IMR-90 (cell line): ENCODE results near the gene ZNF362. TPM values are rescaled to one million over a fixed set of nuclear protein-coding genes. Genes with fewer than 3 reads are reported as not detected.

ENCODE experiments used
- ATAC-seq: fragments of 200-7000 bp; cut with Tn5 transposase; 2 replicates; pipeline ENCODE4 v1.9.1; 2020; ENCODE audit warnings: low read depth, mild to moderate bottlenecking, moderate library complexity
- BruUV-seq: library from RNA; stranded (reverse); fragments of 400-500 nt; replicated peaks from 2 replicates; lab custom pipeline; 2021; lab: Mats Ljungman, UMichigan
- CTCF ChIA-PET: fragments of 300-600 bp; formaldehyde crosslinking; extraction: SDS; loops from one replicate; lab custom pipeline; 2021; ENCODE audit warnings: antibody characterized with exemption; lab: Yijun Ruan, JAX
- POLR2A ChIA-PET: fragments of 300-600 bp; sonication (Branson Sonifier 250); formaldehyde crosslinking; loops from one replicate; lab custom pipeline; 2022; ENCODE audit warnings: antibody characterized with exemption; ENCODE audit not compliant: unreplicated experiment; lab: Charles Lee
- DNase-seq: peaks from one replicate; pipeline ENCODE4 v3.0.0; 2013
- H2AFZ ChIP-seq: replicated peaks from 2 replicates; pipeline ENCODE3; 2013; ENCODE audit warnings: low read length, mild to moderate bottlenecking; ENCODE audit not compliant: poor library complexity
- H2AK5ac ChIP-seq: 2 replicates; pipeline ENCODE4 v1.6.1; 2013; ENCODE audit warnings: low read depth, low read length, inconsistent platforms
- H2AK9ac ChIP-seq: replicated peaks from 2 replicates; pipeline ENCODE3; 2013; ENCODE audit warnings: mild to moderate bottlenecking, low read depth, low read length, moderate library complexity; ENCODE audit not compliant: poor library complexity
- H2BK120ac ChIP-seq: 2 replicates; pipeline ENCODE4 v1.6.1; 2013; ENCODE audit warnings: low read depth, low read length, inconsistent platforms
- H2BK15ac ChIP-seq: 3 replicates; pipeline ENCODE4 v1.6.1; 2013; ENCODE audit warnings: low read depth, low read length, inconsistent platforms
- H2BK20ac ChIP-seq: 2 replicates; pipeline ENCODE4 v1.6.1; 2013; ENCODE audit warnings: low read depth, mild to moderate bottlenecking, inconsistent platforms, low read length, moderate library complexity
- H2BK5ac ChIP-seq: 2 replicates; pipeline ENCODE4 v1.6.1; 2013; ENCODE audit warnings: mild to moderate bottlenecking, low read depth, low read length, inconsistent platforms; ENCODE audit not compliant: poor library complexity, severe bottlenecking
- H3K14ac ChIP-seq: replicated peaks from 2 replicates; pipeline ENCODE4 v1.6.1; 2013; ENCODE audit warnings: low read depth, low read length, inconsistent platforms
- H3K18ac ChIP-seq: 2 replicates; pipeline ENCODE4 v1.6.1; 2013; ENCODE audit warnings: low read depth, low read length, control low read depth
- H3K23ac ChIP-seq: 2 replicates; pipeline ENCODE4 v1.6.1; 2013; ENCODE audit warnings: low read depth, low read length, inconsistent platforms
- H3K27ac ChIP-seq: 2 replicates; pipeline ENCODE4 v1.5.1; 2013; ENCODE audit warnings: mild to moderate bottlenecking, control low read depth, low read length; ENCODE audit not compliant: insufficient read depth
- H3K27me3 ChIP-seq: 2 replicates; pipeline ENCODE4 v1.6.1; 2013; ENCODE audit warnings: low read length; ENCODE audit not compliant: control insufficient read depth, insufficient read depth
- H3K36me3 ChIP-seq: 2 replicates; pipeline ENCODE4 v1.6.1; 2013; ENCODE audit warnings: low read length, mixed read lengths; ENCODE audit not compliant: control insufficient read depth, insufficient read depth
- H3K4ac ChIP-seq: 2 replicates; pipeline ENCODE4 v1.6.1; 2013; ENCODE audit warnings: low read depth, low read length, inconsistent platforms
- H3K4me1 ChIP-seq: 2 replicates; pipeline ENCODE4 v1.6.1; 2013; ENCODE audit warnings: low read length, mixed read lengths; ENCODE audit not compliant: control insufficient read depth, insufficient read depth
- H3K4me2 ChIP-seq: 2 replicates; pipeline ENCODE4 v1.6.1; 2013; ENCODE audit warnings: low read depth, mild to moderate bottlenecking, control low read depth, low read length, moderate library complexity
- H3K4me3 ChIP-seq: 2 replicates; pipeline ENCODE4 v1.5.1; 2013; ENCODE audit warnings: low read depth, mild to moderate bottlenecking, control low read depth, low read length, moderate library complexity; ENCODE audit not compliant: insufficient read depth
- H3K56ac ChIP-seq: 2 replicates; pipeline ENCODE4 v1.6.1; 2013; ENCODE audit warnings: low read length, inconsistent platforms; ENCODE audit not compliant: insufficient read depth; ENCODE audit errors: extremely low read depth
- H3K79me1 ChIP-seq, 2 experiments: 2 replicates each; pipeline ENCODE4 v1.6.1; 2013; ENCODE audit warnings: low read length in 2 of 2, inconsistent platforms in 1 of 2, low read depth in 1 of 2
- H3K9ac ChIP-seq: 2 replicates; pipeline ENCODE4 v1.6.1; 2013; ENCODE audit warnings: low read depth, low read length, control low read depth
- H3K9me1 ChIP-seq: 2 replicates; pipeline ENCODE4 v1.6.1; 2013; ENCODE audit warnings: low read length, inconsistent platforms; ENCODE audit not compliant: insufficient read depth
- H3K9me3 ChIP-seq: 2 replicates; pipeline ENCODE4 v1.6.1; 2013; ENCODE audit warnings: low read length; ENCODE audit not compliant: control insufficient read depth, insufficient read depth
- H4K20me1 ChIP-seq: 2 replicates; pipeline ENCODE4 v1.6.1; 2013; ENCODE audit warnings: low read length, inconsistent platforms; ENCODE audit not compliant: insufficient read depth
- H4K5ac ChIP-seq: 2 replicates; pipeline ENCODE4 v1.6.1; 2013; ENCODE audit warnings: mild to moderate bottlenecking, low read depth, low read length, control low read depth
- H4K8ac ChIP-seq, 2 experiments: 2 replicates each; pipeline ENCODE4 v1.6.1; 2013; ENCODE audit warnings: low read depth in 2 of 2, low read length in 2 of 2, control low read depth in 1 of 2, inconsistent platforms in 1 of 2
- H4K91ac ChIP-seq: 2 replicates; pipeline ENCODE4 v1.6.1; 2013; ENCODE audit warnings: low read depth, low read length, inconsistent platforms; ENCODE audit not compliant: insufficient read depth
- MAFK ChIP-seq: IDR thresholded peaks from 2 replicates; pipeline ENCODE4 v1.6.1; 2012; ENCODE audit warnings: low read depth, low read length, improper control_type of control experiment
- NFE2L2 ChIP-seq: fragments of 150-350 bp; IDR thresholded peaks from 2 replicates; pipeline ENCODE4 v1.6.1; 2016; ENCODE audit warnings: low read depth, mild to moderate bottlenecking, low read length
- POLR2A ChIP-seq: IDR thresholded peaks from 2 replicates; pipeline ENCODE4 v1.6.1; 2012; ENCODE audit warnings: mild to moderate bottlenecking, low read depth, low read length
- RFX5 ChIP-seq: IDR thresholded peaks from 2 replicates; pipeline ENCODE4 v1.8.0; 2012; ENCODE audit warnings: low read depth, mild to moderate bottlenecking, low read length, moderate library complexity
- WGBS, 2 experiments: methylation state at CpG; one replicate each; pipeline versions ENCODE4 v1.1.5 to v1.1.7; 2013; ENCODE audit warnings: missing lambda C conversion rate in 2 of 2; ENCODE audit not compliant: insufficient read length in 1 of 2; ENCODE audit errors: extremely low coverage in 2 of 2; 5-methylcytosine and 5-hydroxymethylcytosine counted together
- dilution Hi-C: fragments of 300-500 bp; cut with HindIII; formaldehyde crosslinking; loops from one replicate; pipeline ENCODE4 v1.14.3; 2018; ENCODE audit warnings: low sequenced_read_pairs; ENCODE audit not compliant: unreplicated experiment
- in situ Hi-C: fragments of 300-500 bp; cut with MboI; formaldehyde crosslinking; loops from 3 replicates; pipeline ENCODE4 v1.14.3; 2019; ENCODE audit warnings: low sequenced_read_pairs, inconsistent platforms, mixed read lengths
- intact Hi-C: fragments of 100-400 bp; cut with micrococcal nuclease; formaldehyde crosslinking; loops from 2 replicates; pipeline ENCODE4 v1.10.0; 2022
- polyA plus RNA-seq, 3 experiments: library from polyadenylated mRNA; depleted of rRNA; stranded (reverse); fragments of >200 nt; gene quantifications; 2 replicates each; pipeline ENCODE4 v1.2.3, GENCODE V29; 2012; ENCODE audit warnings: low replicate concordance in 1 of 3
- total RNA-seq: library from RNA; depleted of rRNA; stranded (reverse); fragments of >200 nt; gene quantifications from 2 replicates; pipeline ENCODE4 v1.2.3, GENCODE V29; 2012

The ZNF362 gene
- total and polyA plus RNA-seq, 2 of the 4 experiments (the other 2 are of a cell fraction) = 5.7 to 12.9 TPM

DNA sequence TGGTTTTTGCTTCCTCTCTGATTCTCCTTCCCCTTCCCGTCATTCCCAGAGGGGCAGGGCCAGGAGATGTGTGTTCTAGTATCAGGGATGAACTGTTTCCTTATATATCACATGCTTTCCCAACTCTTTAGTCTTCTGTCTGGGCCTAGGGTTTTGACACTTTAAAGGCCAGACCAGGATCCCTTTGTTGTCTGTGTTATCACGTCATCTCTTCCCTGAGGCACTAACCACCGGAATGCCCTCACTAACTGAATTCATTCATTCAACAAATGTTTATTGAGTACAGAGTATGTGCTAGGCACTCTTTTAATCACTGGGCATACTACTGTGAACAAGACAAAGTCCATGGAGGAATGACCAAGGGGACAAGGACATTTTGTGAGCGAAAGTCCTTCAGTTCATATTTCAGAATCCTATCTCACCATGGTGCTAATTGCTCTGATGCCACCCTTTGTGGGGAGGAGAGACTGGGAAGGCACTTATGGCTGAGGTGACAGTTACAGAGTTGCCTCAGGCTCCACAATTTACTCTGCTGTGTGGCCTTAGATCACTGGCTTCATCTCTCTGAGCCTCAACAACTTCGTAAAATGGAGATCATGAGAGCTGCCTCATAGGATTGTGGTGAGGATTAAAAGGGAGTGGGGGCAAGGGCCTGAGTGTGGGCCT, 12.0 kb upstream of the ZNF362 start:
- no peaks in the 10 kb centered on the region for H3K9me3 ChIP-seq
- no peak overlapping the region for H4K8ac ChIP-seq
- no peak for TF ChIP-seq RFX5
- TF ChIP-seq POLR2A = no peak
- TF ChIP-seq NFE2L2 = no peak
- TF ChIP-seq MAFK = no peak
- ATAC-seq = no peak
- no peak for DNase-seq
- H4K91ac ChIP-seq = no peak overlapping the region
- no peak overlapping the region for H2AK9ac ChIP-seq
- CTCF ChIA-PET = no interaction called here
- H2BK120ac ChIP-seq = no peak overlapping the region
- no TSS peak for BruUV-seq
- H4K5ac ChIP-seq = no peak overlapping the region
- peaks cover 26% of the 10 kb centered on the region for H3K27me3 ChIP-seq
- H3K79me1 ChIP-seq = no peaks in the 10 kb centered on the region
- no peak overlapping the region for H2BK15ac ChIP-seq
- no peaks in the 10 kb centered on the region for H3K36me3 ChIP-seq
- H2BK20ac ChIP-seq = no peak overlapping the region
- H3K23ac ChIP-seq = no peak overlapping the region
- POLR2A ChIA-PET = interaction anchor here (0.7 kb wide), 1 partner anchor 100 kb away, joined by 3 read pairs; no protein-coding TSS in a partner anchor
- peaks cover 4% of the 10 kb centered on the region; the same call in 1 of the 2 replicates for H3K9me1 ChIP-seq
- in situ Hi-C loops = no loop called here
- no peak overlapping the region for H3K9ac ChIP-seq
- H3K56ac ChIP-seq = no peak overlapping the region
- no peak overlapping the region for H3K4me2 ChIP-seq
- intact Hi-C loops = no loop called here
- H2AK5ac ChIP-seq = no peak overlapping the region
- H3K4me3 ChIP-seq = no peak overlapping the region
- H3K27ac ChIP-seq = no peak overlapping the region
- H2AFZ ChIP-seq = no peak overlapping the region
- H3K4me1 ChIP-seq = no peaks in the 10 kb centered on the region
- H4K20me1 ChIP-seq = no peaks in the 10 kb centered on the region
- H3K18ac ChIP-seq = no peak overlapping the region
- dilution Hi-C loops = no loop called here
- 100% methylated on average over 1 of the region's 5 CpGs; no CpG with 5 or more reads in 1 of the 2 experiments for WGBS, 2 experiments
- no peak overlapping the region for H3K14ac ChIP-seq
- no peak overlapping the region for H2BK5ac ChIP-seq
- no peak overlapping the region for H3K4ac ChIP-seq
